NB4 (cell line): ENCODE measurements around the gene HAGHL.

Experiments
- POLR2A ChIP-seq: IDR thresholded peaks from 2 replicates; pipeline ENCODE4 v1.6.1; 2011; ENCODE audit warnings: mild to moderate bottlenecking; ENCODE audit not compliant: insufficient read length; ENCODE audit errors: extremely low read depth
- TF ChIP-seq, protein P1 (sequence below): IDR thresholded peaks from 2 replicates; pipeline ENCODE4 v1.6.1; 2011; ENCODE audit warnings: low read depth, low read length
- TF ChIP-seq, protein P2 (sequence below): IDR thresholded peaks from one replicate; pipeline ENCODE4 v1.5.1; 2012; ENCODE audit warnings: low read depth, low read length

DNA sequence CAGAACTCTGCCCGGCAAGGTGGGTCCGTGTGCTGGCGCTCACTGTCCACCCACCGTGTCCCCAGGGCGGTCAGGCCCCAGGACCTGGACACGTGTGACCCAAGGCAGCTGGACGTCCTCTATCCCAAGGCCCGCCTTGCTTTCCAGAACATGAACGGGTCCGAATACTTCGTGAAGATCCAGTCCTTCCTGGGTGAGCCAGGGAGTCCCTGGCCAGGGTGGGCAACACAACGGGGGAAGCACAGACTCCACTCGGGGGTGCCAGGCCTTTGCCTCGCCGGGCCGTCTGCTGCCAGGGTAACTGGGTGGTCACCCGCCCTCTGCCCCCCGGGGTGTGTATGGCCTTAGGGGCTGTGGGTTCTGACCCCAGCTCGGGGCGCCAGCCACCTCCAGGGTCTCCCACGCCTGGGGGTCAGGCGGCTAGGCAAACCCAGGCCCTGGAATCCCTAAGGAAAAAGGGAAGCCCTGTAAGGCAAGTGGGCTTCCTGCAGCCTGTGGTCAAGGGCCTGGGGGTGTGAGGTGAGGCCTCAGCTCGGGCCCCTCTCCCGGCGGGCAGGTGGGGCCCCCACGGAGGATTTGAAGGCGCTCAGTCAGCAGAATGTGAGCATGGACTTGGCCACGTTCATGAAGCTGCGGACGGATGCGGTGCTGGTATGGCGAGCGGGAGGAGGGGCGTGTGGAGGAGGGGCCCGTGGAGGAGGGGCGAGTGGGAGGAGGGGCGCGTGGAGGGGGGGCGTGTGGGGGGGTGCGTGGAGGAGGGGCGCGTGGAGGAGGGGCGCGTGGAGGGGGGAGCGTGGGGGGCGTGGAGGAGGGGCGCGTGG lies 40.1 kb downstream of the HAGHL start:
- TF ChIP-seq, protein P1, sequence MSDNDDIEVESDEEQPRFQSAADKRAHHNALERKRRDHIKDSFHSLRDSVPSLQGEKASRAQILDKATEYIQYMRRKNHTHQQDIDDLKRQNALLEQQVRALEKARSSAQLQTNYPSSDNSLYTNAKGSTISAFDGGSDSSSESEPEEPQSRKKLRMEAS = no peak
- TF ChIP-seq POLR2A = no peak
- TF ChIP-seq, protein P2, sequence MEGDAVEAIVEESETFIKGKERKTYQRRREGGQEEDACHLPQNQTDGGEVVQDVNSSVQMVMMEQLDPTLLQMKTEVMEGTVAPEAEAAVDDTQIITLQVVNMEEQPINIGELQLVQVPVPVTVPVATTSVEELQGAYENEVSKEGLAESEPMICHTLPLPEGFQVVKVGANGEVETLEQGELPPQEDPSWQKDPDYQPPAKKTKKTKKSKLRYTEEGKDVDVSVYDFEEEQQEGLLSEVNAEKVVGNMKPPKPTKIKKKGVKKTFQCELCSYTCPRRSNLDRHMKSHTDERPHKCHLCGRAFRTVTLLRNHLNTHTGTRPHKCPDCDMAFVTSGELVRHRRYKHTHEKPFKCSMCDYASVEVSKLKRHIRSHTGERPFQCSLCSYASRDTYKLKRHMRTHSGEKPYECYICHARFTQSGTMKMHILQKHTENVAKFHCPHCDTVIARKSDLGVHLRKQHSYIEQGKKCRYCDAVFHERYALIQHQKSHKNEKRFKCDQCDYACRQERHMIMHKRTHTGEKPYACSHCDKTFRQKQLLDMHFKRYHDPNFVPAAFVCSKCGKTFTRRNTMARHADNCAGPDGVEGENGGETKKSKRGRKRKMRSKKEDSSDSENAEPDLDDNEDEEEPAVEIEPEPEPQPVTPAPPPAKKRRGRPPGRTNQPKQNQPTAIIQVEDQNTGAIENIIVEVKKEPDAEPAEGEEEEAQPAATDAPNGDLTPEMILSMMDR = no peak
